GM19023 (cell line): Measurements from ENCODE around the gene C7orf57.
"Not testable (repeated sequence)": the region's sequence is repeated elsewhere in the genome, so short reads cannot be mapped to it uniquely, and the experiment has no call there.

ENCODE experiments used
- ATAC-seq: cut with Tn5 transposase; IDR thresholded peaks from one replicate; pipeline ENCODE4 v1.9.1; 2021; ENCODE audit warnings: mild to moderate bottlenecking, moderate library complexity; ENCODE audit not compliant: unreplicated experiment

The C7orf57 gene

DNA sequence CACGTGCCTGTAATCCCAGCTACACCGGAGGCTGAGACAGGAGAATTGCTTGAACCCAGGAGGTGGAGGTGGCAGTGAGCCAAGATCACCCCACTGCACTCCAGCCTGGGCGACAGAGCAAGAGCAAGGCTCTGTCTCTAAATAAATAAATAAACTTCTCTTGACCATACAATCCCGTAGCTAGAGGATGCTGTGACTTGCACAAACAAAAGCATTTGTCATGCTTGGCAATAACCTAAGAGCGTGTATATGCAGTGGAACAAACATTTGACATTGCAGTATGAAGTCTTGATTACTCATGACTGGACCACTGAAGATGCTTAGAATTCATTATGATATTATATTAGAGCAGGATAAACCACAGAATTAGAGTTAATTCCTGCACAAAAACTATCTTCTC lies 1.4 kb upstream of the C7orf57 start:
- ATAC-seq, result no peak

DNA sequence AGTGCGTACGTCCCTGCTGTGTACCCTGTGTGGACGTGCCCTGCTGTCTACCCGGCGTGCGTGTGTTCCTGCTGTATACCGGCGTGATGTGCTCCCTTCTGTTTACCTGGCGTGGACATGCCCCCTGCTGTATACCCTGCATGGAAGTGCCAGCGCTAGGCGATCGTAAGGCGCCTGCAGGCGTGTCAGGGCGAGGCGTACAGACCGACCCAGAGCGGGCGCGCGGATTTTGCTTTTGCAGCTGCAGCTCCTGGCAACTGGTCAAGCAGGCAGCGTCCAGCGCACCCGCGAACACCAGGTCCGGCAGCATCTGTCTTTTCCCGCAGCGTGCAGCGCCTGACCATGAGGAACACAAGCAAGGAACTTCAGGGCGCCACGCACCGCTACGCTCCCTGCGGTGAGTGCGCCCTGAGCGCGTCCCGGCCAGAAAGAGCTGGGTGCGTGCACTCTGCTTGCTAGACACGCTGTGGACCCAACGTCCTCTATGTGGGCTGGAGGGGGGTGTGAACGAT lies 680 bp downstream of the C7orf57 start:
- peak; percentile 4 for ATAC-seq

DNA sequence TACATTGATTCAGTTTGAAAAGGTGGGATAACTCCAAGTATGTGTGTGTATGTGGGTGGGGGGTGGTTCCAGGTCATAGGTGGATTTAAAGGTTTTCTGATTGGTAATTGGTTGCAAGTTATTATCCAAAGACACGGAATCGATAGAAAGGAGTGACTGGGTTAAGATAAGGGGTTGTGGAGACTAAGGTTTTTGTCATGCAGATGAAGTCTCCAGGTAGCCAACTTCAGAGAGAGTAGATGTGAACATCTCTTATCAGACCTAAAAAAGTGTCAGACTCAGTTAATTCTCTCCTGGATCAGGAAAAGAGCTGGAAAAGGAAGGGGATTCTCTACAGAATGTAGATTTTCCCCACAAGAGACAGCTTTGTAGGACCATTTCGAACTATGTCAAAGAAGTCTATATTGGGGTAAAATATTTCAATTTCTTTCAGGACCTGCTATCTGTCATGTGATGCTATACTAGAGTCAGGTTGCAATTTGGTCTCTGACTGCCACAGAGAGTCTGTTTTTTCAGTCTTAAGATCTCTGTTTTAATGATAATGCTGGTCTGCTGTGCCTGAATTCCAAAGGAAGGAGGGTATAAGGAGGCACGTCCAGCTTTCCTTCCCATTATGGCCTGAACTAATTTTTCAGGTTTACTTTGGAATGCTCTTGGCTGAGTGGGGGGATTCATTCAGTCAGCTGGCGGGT lies 3.6 kb downstream of the C7orf57 start:
- no peak for ATAC-seq

DNA sequence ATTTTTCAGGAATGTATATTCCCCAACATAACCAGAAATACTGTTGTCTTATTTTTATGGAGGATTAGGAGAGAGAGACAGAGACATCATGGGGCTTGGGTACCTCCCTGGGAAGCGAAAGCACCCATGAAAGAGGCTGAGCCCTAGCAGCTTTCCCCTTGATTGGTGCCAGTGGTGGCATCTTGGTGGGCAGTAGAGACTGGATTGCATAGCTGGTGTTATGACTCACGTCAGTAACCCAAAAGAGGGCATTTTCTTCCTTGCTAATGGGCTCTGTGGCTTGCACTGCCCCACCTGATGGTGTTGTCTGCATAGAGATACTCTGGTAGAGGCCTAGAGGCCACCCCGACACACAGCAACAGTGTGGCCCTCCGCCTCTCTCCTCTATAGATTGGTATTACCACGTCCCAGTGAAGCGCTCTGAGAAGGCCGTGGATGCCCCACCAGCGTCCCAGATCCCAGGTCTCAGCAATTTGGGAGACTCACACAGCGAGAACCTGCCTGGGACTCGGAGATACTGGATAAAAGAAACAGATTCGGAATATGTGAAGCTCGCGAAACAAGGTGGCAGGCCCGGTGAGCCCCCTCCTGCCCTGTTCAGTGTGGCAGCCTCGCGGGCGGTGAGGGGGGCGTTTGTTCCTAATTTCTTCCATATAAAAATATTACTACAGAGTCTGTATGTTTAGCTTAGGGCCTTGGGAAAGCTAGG lies 5.8 kb downstream of the C7orf57 start:
- no peak for ATAC-seq

DNA sequence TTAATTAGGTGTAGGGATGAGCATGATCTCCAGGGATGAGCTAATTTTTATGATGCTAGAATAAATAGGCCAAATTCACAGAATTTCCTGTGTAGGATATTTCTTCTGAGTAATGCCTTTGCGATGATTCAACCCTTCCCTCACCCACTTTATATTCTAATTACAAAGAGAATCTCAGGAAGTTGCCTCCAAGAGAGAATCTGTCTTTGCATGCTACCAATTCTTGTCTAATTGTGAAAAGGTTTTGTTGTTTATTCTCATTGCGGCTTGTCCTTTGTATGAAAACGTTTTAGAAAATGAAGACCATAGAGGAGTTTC lies 6.3 kb downstream of the C7orf57 start:
- ATAC-seq, result no peak

DNA sequence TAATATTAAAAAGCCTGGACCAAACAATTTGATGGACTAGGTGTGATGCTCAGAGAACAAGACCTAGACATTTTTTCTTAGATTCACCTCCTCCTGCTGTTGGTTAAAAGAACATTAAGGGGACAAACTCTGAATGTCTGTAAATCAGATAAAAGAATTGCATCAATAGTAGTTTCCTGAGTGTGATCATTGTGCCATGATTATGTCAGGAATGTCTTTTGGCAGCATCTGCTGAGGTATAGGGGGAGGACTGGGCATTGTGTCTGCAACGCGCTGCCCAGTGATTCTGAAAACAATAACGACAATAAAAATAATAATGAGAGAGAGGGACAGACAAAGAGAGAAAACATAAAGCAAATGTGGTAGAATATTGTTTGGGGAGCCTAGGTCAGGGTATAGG lies 6.9 kb downstream of the C7orf57 start:
- ATAC-seq, result no peak

DNA sequence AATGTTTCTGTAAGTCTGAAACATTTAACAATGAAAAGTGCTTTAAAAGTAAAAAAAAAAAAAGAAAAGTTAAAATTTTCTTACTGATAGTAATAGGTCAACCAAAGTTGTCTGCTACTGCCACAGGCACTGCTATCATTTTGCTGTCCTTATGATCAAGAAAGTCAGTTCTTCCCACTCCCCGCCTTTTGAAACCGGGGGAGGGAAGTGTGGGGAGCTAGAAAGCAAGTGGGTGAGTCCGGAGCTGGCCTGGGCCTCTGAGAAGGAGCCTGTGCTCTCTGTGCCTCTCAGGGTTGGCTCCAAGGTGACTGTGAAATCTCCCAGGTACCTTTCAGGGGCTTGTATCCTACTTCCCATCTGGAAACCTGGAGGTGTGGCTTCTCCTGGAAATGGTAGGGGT lies 7.3 kb downstream of the C7orf57 start:
- no peak for ATAC-seq

DNA sequence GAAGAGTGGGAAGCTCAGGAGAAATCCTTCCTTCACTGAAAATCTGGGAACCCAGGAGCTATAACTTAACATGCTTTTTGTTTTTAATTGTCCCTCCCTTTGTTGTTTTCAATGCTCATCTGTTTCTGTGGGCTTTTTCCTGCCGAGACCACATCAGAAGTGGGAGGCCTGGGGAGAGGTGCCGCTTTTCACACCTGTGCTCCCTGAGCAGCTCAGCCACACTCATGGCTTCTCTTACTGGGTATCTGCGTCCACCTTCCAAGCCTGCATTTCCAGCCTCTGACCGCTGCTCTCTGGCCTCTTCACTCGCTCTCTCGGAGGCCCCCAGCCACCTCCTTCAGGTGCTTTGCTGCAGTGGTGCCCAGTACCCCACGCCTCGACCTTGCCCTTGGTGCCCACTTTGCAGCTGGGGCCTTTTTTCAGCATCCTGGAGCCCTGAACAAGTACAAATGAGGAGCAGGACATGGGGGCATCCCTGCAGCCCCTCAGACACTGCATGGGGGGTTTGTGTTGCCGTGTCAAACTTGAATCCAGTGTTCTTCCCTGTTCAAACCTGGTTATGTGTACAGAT lies 9.9 kb downstream of the C7orf57 start:
- ATAC-seq, result no peak

DNA sequence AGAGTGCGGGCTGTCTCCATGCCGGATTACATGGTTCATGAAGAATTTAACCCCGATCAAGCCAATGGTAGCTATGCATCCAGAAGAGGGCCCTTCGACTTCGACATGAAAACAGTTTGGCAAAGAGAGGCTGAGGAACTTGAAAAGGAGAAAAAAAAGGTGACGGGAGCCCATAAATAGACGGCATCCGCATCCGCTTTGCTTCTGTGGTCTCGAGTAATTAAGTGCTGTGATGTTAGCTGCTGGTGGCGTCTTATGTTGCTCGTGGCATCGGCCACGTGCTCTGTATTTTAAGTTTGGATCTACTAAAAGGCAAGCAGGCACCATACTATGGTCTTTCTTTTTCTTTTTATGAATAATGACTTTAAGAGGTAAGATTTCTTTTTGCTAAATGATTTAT lies 11.1 kb downstream of the C7orf57 start:
- ATAC-seq, result no peak

DNA sequence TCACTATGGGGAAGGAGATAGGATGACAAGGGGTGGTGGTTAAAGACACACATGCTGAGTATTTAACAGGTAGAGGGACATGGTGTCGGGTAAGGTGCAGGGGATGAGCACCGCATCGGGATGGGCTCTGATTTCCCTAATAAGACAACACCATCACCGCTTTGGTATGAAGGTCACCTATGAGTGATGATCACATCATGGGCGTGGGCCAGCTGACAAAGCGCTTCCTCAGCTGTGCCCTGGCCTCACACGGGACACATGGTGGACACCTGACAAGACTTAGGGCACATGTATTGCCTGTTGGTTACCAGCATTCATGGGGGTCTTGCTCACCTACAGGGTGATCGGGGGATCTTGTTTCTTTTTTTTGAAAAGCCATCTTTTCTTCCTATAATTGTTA lies 12.8 kb downstream of the C7orf57 start:
- ATAC-seq, result no peak

DNA sequence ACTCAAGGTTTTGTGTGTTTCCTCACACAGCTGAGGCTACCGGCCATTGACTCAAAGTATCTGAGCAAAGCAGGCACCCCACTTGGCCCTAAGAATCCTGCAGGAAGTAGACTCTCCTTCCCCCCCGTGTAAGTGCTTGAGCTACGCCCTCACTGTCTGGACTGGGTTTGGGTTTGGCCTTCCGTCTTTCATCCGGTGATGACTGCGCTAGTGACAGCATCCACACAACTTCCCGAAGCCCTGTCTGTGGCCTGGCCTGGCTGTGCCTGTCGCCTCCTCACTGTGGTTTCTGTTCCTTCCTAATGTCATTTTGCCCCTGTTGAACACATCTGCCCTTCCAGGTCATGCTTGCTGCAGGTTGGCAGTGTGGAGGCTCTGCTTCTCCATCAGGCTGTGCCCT lies 14.5 kb downstream of the C7orf57 start:
- ATAC-seq, result no peak

DNA sequence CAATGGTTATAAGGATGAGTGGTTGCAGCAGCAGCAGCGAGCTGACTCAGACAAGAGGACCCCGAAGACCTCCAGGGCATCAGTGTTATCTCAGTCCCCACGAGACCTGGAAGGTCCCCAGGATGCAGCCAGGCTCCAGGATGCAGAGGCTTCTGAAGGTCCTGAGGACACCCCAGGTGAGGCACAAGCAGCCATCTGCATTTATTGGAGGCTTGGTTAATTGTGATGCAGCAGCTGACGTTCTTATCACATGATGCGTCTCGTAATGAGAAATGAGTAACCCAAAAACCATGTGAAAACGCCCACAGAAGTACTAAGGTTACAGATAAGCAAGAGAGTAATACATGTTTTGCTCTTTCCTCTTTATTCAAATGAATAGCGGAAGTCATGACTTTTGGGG lies 17.4 kb downstream of the C7orf57 start:
- ATAC-seq, result no peak

DNA sequence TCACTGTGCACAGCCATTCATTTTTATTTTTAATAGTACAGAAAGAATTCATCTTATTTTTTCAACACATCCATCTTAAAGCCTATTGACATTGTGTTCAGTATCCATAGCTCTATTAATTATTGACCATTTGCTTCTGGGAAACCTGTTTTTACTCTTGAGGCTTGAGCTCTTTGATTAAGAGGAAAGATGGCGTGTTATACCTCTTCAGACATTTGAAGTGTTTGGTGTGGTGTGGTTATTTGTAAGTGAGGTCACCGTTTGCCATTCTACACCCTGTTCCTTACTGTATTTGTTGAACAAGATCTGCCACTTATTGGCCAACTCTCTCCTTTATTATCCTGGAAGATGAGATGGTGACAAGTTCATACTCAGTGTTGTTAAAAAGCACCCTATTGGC lies 18.4 kb downstream of the C7orf57 start:
- no peak for ATAC-seq

DNA sequence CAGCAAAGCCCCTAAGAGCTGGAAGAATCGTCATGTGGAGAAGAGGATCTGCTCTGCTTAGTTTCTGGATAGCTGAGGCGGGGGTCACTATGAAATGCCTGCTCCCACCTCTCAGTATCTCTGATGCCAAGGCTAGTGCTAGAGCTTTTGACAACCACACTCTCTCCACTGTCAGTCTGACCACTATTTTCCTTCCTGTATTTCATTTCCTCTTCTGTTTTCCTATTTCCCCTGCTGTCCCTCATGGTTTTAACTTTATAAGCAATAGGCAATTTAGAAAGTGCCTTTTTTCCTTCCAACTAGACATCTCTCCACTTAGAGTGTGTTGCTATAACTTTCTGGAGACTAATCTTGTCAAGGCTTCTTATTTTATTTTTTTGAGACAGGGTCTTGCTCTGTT lies 23.6 kb downstream of the C7orf57 start:
- ATAC-seq, result no peak

DNA sequence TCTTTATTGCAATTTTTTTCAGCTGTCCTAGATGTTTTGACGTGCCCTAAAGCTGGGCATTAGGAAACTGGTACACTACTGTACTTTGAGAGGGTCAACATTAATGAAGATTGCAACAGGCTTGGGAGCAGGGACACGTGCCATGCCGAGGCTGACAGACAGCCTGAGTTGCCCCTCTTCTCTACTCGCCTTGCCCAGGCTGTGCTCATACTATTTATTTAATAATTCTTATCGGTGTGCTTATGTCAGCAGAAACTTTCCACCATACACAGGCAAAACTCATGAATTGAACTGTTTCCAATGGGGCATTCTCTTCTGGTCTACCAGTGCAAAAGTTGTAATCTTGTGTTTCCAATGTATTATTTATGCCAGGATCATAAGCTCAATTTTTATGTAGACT lies 24.4 kb downstream of the C7orf57 start:
- no peak for ATAC-seq

DNA sequence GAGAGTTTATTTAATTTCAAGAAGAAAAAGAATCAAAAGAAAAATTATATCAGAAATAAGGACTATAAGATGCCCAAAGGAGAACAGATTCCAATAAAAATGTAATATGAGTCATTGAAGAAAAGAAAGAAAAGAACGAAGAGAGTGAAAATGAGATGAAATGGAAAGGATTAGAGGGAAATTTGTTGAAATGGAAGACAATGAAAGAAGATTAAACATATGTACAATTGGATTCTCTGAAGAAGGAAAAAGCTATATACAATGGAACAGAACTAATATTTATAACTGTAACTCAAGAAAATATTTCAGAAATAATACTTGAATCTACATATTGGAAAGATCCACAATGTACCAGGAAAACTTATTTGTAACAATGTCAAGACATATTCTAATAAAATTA lies 28.6 kb downstream of the C7orf57 start:
- no peak for ATAC-seq

DNA sequence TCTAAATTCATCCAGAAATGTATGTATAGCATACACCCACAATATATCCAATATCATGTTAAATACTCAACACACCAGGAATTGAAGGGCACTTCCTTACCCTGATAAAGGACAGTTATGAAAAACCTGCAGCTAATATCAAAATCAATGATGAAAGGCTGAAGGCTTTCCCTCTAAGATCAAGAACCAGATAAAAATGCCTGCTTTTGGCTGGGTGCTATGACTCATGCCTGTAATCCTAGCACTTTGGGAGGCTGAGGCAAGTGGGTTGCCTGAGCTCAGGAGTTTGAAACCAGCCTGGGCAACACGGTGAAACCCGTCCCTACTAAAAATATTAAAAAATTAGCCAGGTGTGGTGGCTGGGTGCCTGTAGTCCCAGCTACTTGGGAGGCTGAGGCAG lies 32.1 kb downstream of the C7orf57 start:
- no peak for ATAC-seq

DNA sequence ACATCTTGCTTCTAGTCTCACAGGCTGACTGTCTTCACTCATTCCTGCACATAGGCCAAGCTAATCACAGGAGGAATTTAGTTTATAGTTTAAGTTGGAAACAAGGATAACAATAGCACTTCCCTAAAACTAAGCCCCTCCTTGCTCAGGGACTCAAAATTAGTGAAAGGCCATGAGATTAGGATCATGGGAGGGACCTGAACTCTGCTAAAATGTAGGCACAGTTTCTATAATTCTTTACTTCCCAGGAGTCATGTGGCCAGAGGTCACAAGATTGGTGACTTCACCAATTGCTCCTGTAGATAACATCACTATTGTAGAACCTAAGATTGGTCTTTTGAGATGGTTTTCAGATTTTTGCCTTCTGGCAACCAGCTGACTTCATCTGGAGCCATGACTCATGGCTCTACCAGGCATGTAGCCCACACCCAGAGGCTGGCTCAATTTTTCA lies 38.9 kb downstream of the C7orf57 start:
- ATAC-seq, result no peak

DNA sequence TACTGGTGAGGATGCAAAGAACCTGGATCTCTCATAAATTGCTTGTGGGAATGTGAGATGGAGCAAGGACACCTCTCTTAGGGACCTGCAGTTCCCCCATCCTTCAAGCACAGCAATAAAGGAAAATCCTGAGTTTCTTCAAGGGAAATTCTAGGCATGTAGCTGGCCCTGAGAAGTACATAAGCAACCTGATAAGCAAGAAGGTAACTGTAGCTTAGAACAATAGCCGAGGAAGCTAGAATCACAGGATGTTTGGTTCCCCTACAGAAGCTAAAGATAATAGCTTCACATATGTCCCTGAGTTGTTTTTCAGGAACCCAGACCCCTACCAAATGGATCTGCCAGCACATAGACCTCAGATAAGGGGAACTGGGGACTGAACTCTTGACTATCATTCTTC lies 42.1 kb downstream of the C7orf57 start:
- ATAC-seq, result no peak

DNA sequence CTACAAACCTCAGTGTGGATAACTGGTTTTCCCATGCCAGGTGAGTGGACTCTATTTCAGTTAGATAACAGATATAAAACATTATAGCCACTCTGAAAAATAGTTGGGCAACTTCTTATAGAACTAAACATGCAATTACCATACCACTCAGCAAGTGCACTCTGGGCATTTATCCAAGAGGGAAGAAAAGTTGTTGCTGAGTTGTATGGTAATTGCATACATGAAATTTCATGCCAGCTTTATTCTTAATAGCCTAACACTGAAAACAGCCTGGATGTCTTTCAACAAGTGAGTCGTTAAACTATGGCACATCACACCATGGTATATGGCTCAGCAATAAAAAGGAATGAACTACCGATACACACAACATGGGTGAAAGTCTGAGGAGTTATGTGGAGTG lies 43.1 kb downstream of the C7orf57 start:
- ATAC-seq, result no peak

DNA sequence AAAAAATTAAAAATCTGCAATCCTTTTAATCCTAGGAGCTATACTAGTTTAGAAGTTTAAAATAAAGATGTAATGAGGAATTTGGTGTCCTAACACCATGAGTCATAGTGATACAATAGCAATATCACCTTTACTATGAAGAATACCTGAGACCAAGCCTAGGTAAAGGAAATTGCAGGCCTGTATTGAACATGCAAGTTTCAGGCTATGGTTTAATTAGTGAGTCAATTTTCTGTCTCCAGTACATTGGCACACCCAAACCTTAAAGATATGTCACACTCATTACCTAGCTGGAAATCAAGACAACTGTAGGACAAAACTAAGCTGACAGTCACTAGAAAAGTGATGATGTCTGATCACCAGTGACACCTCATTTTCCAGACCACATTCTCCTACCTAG lies 47.0 kb downstream of the C7orf57 start:
- not testable (repeated sequence) for ATAC-seq

DNA sequence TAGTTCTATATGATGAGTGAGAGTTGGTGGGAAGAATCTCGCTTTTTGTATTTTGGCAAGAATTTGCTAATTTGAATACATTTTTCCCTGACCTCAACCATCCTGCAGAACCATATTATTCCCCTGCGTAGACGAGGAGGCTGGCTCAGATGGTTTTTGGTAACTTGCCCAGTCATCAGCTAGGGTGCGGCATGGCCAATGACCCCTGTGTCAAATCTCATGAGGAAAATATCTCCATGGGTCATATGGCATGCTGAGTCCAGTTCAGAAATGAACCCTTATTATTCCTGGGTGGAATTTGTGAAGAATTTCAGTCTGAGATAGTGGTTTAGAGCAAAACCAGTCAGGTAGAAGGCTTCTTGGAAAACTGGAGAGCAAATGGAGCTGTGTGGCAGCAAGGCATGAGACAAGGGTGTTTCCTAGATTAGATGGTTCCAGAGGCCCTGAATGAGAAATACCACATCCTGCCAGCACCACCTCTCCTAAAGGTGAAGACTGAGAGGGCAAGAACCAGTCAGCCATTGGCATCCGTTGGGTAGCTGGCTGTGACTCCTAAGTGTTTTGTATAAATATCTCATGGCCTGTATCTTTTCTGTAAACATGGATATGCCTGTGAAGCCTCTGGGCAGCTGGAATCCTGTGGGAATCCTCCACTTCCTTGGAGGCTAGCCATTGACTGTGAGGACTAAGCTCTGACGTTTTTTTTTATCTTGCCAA lies 47.9 kb downstream of the C7orf57 start:
- ATAC-seq, result no peak
